IMR-90 (cell line): ENCODE data around the gene STAG1. TPM values are rescaled to one million over a fixed set of nuclear protein-coding genes. Genes with fewer than 3 reads are reported as not detected.

Source experiments
- ATAC-seq: fragments of 200-7000 bp; cut with Tn5 transposase; 2 replicates; pipeline ENCODE4 v1.9.1; 2020; ENCODE audit warnings: low read depth, mild to moderate bottlenecking, moderate library complexity
- BruUV-seq: library from RNA; stranded (reverse); fragments of 400-500 nt; replicated peaks from 2 replicates; lab custom pipeline; 2021; lab: Mats Ljungman, UMichigan
- CTCF ChIA-PET: fragments of 300-600 bp; formaldehyde crosslinking; extraction: SDS; loops from one replicate; lab custom pipeline; 2021; ENCODE audit warnings: antibody characterized with exemption; lab: Yijun Ruan, JAX
- POLR2A ChIA-PET: fragments of 300-600 bp; sonication (Branson Sonifier 250); formaldehyde crosslinking; loops from one replicate; lab custom pipeline; 2022; ENCODE audit warnings: antibody characterized with exemption; ENCODE audit not compliant: unreplicated experiment; lab: Charles Lee
- DNase-seq: peaks from one replicate; pipeline ENCODE4 v3.0.0; 2013
- H2AFZ ChIP-seq: replicated peaks from 2 replicates; pipeline ENCODE3; 2013; ENCODE audit warnings: low read length, mild to moderate bottlenecking; ENCODE audit not compliant: poor library complexity
- H2AK5ac ChIP-seq: 2 replicates; pipeline ENCODE4 v1.6.1; 2013; ENCODE audit warnings: low read depth, low read length, inconsistent platforms
- H2AK9ac ChIP-seq: replicated peaks from 2 replicates; pipeline ENCODE3; 2013; ENCODE audit warnings: mild to moderate bottlenecking, low read depth, low read length, moderate library complexity; ENCODE audit not compliant: poor library complexity
- H2BK120ac ChIP-seq: 2 replicates; pipeline ENCODE4 v1.6.1; 2013; ENCODE audit warnings: low read depth, low read length, inconsistent platforms
- H2BK15ac ChIP-seq: 3 replicates; pipeline ENCODE4 v1.6.1; 2013; ENCODE audit warnings: low read depth, low read length, inconsistent platforms
- H2BK20ac ChIP-seq: 2 replicates; pipeline ENCODE4 v1.6.1; 2013; ENCODE audit warnings: low read depth, mild to moderate bottlenecking, inconsistent platforms, low read length, moderate library complexity
- H2BK5ac ChIP-seq: 2 replicates; pipeline ENCODE4 v1.6.1; 2013; ENCODE audit warnings: mild to moderate bottlenecking, low read depth, low read length, inconsistent platforms; ENCODE audit not compliant: poor library complexity, severe bottlenecking
- H3K14ac ChIP-seq: replicated peaks from 2 replicates; pipeline ENCODE4 v1.6.1; 2013; ENCODE audit warnings: low read depth, low read length, inconsistent platforms
- H3K18ac ChIP-seq: 2 replicates; pipeline ENCODE4 v1.6.1; 2013; ENCODE audit warnings: low read depth, low read length, control low read depth
- H3K23ac ChIP-seq: 2 replicates; pipeline ENCODE4 v1.6.1; 2013; ENCODE audit warnings: low read depth, low read length, inconsistent platforms
- H3K27ac ChIP-seq: 2 replicates; pipeline ENCODE4 v1.5.1; 2013; ENCODE audit warnings: mild to moderate bottlenecking, control low read depth, low read length; ENCODE audit not compliant: insufficient read depth
- H3K27me3 ChIP-seq: 2 replicates; pipeline ENCODE4 v1.6.1; 2013; ENCODE audit warnings: low read length; ENCODE audit not compliant: control insufficient read depth, insufficient read depth
- H3K36me3 ChIP-seq: 2 replicates; pipeline ENCODE4 v1.6.1; 2013; ENCODE audit warnings: low read length, mixed read lengths; ENCODE audit not compliant: control insufficient read depth, insufficient read depth
- H3K4ac ChIP-seq: 2 replicates; pipeline ENCODE4 v1.6.1; 2013; ENCODE audit warnings: low read depth, low read length, inconsistent platforms
- H3K4me1 ChIP-seq: 2 replicates; pipeline ENCODE4 v1.6.1; 2013; ENCODE audit warnings: low read length, mixed read lengths; ENCODE audit not compliant: control insufficient read depth, insufficient read depth
- H3K4me2 ChIP-seq: 2 replicates; pipeline ENCODE4 v1.6.1; 2013; ENCODE audit warnings: low read depth, mild to moderate bottlenecking, control low read depth, low read length, moderate library complexity
- H3K4me3 ChIP-seq: 2 replicates; pipeline ENCODE4 v1.5.1; 2013; ENCODE audit warnings: low read depth, mild to moderate bottlenecking, control low read depth, low read length, moderate library complexity; ENCODE audit not compliant: insufficient read depth
- H3K56ac ChIP-seq: 2 replicates; pipeline ENCODE4 v1.6.1; 2013; ENCODE audit warnings: low read length, inconsistent platforms; ENCODE audit not compliant: insufficient read depth; ENCODE audit errors: extremely low read depth
- H3K79me1 ChIP-seq, 2 experiments: 2 replicates each; pipeline ENCODE4 v1.6.1; 2013; ENCODE audit warnings: low read length in 2 of 2, inconsistent platforms in 1 of 2, low read depth in 1 of 2
- H3K9ac ChIP-seq: 2 replicates; pipeline ENCODE4 v1.6.1; 2013; ENCODE audit warnings: low read depth, low read length, control low read depth
- H3K9me1 ChIP-seq: 2 replicates; pipeline ENCODE4 v1.6.1; 2013; ENCODE audit warnings: low read length, inconsistent platforms; ENCODE audit not compliant: insufficient read depth
- H3K9me3 ChIP-seq: 2 replicates; pipeline ENCODE4 v1.6.1; 2013; ENCODE audit warnings: low read length; ENCODE audit not compliant: control insufficient read depth, insufficient read depth
- H4K20me1 ChIP-seq: 2 replicates; pipeline ENCODE4 v1.6.1; 2013; ENCODE audit warnings: low read length, inconsistent platforms; ENCODE audit not compliant: insufficient read depth
- H4K5ac ChIP-seq: 2 replicates; pipeline ENCODE4 v1.6.1; 2013; ENCODE audit warnings: mild to moderate bottlenecking, low read depth, low read length, control low read depth
- H4K8ac ChIP-seq, 2 experiments: 2 replicates each; pipeline ENCODE4 v1.6.1; 2013; ENCODE audit warnings: low read depth in 2 of 2, low read length in 2 of 2, control low read depth in 1 of 2, inconsistent platforms in 1 of 2
- H4K91ac ChIP-seq: 2 replicates; pipeline ENCODE4 v1.6.1; 2013; ENCODE audit warnings: low read depth, low read length, inconsistent platforms; ENCODE audit not compliant: insufficient read depth
- BHLHE40 ChIP-seq: fragments of 150-350 bp; IDR thresholded peaks from 2 replicates; pipeline ENCODE4 v1.6.1; 2016; ENCODE audit warnings: mild to moderate bottlenecking, low read depth, low read length
- FOS ChIP-seq: fragments of 150-350 bp; IDR thresholded peaks from 2 replicates; pipeline ENCODE4 v1.6.1; 2016; ENCODE audit warnings: low read depth, low read length
- MXI1 ChIP-seq: IDR thresholded peaks from 2 replicates; pipeline ENCODE4 v1.6.1; 2012; ENCODE audit warnings: low read depth, mild to moderate bottlenecking, low read length, moderate library complexity, borderline replicate concordance
- WGBS, 2 experiments: methylation state at CpG; one replicate each; pipeline versions ENCODE4 v1.1.5 to v1.1.7; 2013; ENCODE audit warnings: missing lambda C conversion rate in 2 of 2; ENCODE audit not compliant: insufficient read length in 1 of 2; ENCODE audit errors: extremely low coverage in 2 of 2; 5-methylcytosine and 5-hydroxymethylcytosine counted together
- dilution Hi-C: fragments of 300-500 bp; cut with HindIII; formaldehyde crosslinking; loops from one replicate; pipeline ENCODE4 v1.14.3; 2018; ENCODE audit warnings: low sequenced_read_pairs; ENCODE audit not compliant: unreplicated experiment
- in situ Hi-C: fragments of 300-500 bp; cut with MboI; formaldehyde crosslinking; loops from 3 replicates; pipeline ENCODE4 v1.14.3; 2019; ENCODE audit warnings: low sequenced_read_pairs, inconsistent platforms, mixed read lengths
- intact Hi-C: fragments of 100-400 bp; cut with micrococcal nuclease; formaldehyde crosslinking; loops from 2 replicates; pipeline ENCODE4 v1.10.0; 2022
- polyA plus RNA-seq, 3 experiments: library from polyadenylated mRNA; depleted of rRNA; stranded (reverse); fragments of >200 nt; gene quantifications; 2 replicates each; pipeline ENCODE4 v1.2.3, GENCODE V29; 2012; ENCODE audit warnings: low replicate concordance in 1 of 3
- total RNA-seq: library from RNA; depleted of rRNA; stranded (reverse); fragments of >200 nt; gene quantifications from 2 replicates; pipeline ENCODE4 v1.2.3, GENCODE V29; 2012
- TF ChIP-seq, protein P1 (sequence below): fragments of 150-350 bp; IDR thresholded peaks from 2 replicates; pipeline ENCODE4 v1.6.1; 2017; ENCODE audit warnings: mild to moderate bottlenecking, antibody characterized with exemption, low read length, low read depth

Gene STAG1
- total and polyA plus RNA-seq, 2 of the 4 experiments (the other 2 are of a cell fraction) = 9.6 to 32.3 TPM

DNA sequence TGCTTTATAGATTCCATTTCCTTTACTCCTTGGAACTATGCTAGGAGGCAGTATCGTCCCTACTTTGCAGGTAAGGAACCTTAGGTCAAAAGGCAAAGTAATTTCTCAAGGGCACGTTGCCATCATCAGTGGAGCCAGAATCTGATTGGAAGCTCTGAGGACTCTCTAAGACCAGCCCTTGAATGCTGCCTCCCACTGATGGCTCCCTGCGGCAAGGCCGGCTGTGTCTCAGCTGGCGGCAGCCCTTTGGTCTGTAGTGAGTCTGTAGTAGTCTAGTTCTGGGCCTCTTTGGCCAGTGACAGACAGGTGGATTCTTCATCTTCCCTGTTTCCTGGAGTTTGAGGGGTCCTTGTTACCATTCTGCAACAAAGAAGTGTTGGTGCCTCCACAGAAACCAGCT, 425.9 kb downstream of the STAG1 start:
- Histone ChIP-seq H3K14ac (no peak overlapping the region), H3K9ac (no peak overlapping the region), H2BK5ac (no peak overlapping the region), H4K8ac (no peak overlapping the region), H2AK9ac (no peak overlapping the region), H3K36me3 (peaks cover 17% of the 10 kb centered on the region), H3K4me3 (no peak overlapping the region), H3K4ac (no peak overlapping the region), H3K79me1 (no peaks in the 10 kb centered on the region), H2AFZ (no peak overlapping the region), H4K20me1 (no peaks in the 10 kb centered on the region), H2BK120ac (no peak overlapping the region), H3K9me1 (0 out of 2 replicates have a peak, but pooled peaks cover 2% of the 10 kb centered on the region), H3K27me3 (no peaks in the 10 kb centered on the region), H3K4me2 (no peak overlapping the region), H3K27ac (no peak overlapping the region), H4K5ac (no peak overlapping the region), H2BK20ac (no peak overlapping the region), H3K18ac (no peak overlapping the region), H3K23ac (no peak overlapping the region), H4K91ac (no peak overlapping the region), H3K56ac (no peak overlapping the region), H2BK15ac (no peak overlapping the region), H3K9me3 (peaks cover 7% of the 10 kb centered on the region), H3K4me1 (no peaks in the 10 kb centered on the region), H2AK5ac (no peak overlapping the region)
- intact Hi-C loops (no loop called here), in situ Hi-C loops (no loop called here), dilution Hi-C loops (no loop called here)
- DNase-seq (no peak), ATAC-seq (no peak)
- TF ChIP-seq, protein P1, sequence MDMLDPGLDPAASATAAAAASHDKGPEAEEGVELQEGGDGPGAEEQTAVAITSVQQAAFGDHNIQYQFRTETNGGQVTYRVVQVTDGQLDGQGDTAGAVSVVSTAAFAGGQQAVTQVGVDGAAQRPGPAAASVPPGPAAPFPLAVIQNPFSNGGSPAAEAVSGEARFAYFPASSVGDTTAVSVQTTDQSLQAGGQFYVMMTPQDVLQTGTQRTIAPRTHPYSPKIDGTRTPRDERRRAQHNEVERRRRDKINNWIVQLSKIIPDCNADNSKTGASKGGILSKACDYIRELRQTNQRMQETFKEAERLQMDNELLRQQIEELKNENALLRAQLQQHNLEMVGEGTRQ = no peak
- TF ChIP-seq BHLHE40 (no peak), MXI1 (no peak), FOS (no peak)
- no CpG with 5 or more reads among the region's 5 CpGs for WGBS, 2 experiments
- ChIA-PET CTCF (no interaction called here), POLR2A (no interaction called here)
- BruUV-seq = no TSS peak
